ENCODE data around the gene NHSL2.
"Not testable (repeated sequence)": the region's sequence is repeated elsewhere in the genome, so short reads cannot be mapped to it uniquely, and the experiment has no call there.

Gene NHSL2

DNA sequence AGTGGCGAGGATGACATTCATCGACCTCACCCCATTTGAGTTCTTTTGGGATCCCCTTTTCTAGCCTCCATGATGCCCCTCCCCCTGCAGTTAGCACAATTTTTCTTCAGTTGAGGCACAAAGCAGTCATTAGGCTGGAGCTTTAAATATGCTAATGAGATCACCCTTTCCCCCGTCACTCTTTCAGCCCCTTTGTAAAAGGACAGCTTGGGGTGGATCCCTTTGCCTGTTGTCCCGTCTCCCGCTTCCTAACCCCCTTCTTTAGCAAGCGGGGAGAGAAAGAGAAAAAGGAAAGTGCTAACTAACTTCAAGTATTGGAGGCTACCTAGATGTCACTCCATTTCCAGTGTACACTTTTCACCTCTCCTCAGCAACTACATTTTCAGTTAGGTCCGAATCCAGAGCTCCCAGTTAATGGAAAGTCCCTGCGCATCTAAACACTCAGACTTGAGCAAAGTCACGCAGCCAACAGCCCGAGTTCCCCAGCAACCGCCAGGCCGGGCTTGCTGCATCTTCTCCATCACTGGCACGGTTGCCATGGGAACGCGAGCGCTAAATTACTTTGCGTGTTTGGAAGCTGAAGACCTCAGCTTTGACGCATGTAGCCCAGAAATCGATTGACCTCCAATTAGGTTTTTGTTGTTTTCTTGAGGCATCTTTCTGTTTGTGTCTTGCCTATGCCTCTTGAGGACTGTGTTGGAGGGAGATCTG lies 144.3 kb downstream of the NHSL2 start:
- Histone ChIP-seq H3K9ac (no peak overlapping the region), H3K36me3 (ENCODE audit: insufficient read depth) (no peaks in the 10 kb centered on the region), H3K27ac (no peak overlapping the region), H3K27me3 (ENCODE audit: insufficient read depth, low read depth) (no peaks in the 10 kb centered on the region), H4K20me1 (ENCODE audit: insufficient read depth) (no peaks in the 10 kb centered on the region), H3K79me2 (ENCODE audit: insufficient read depth, low read depth) (no peaks in the 10 kb centered on the region), H3K4me2 (no peak overlapping the region), H2AFZ (ENCODE audit: low read depth) (no peak overlapping the region), H3K4me3 (IDR thresholded peaks at IDR 0.05; ENCODE audit: insufficient read depth, low read depth, low read length) (no peak overlapping the region), H3K4me1 (ENCODE audit: low read depth, poor library complexity, severe bottlenecking) (no peaks in the 10 kb centered on the region)
- TF ChIP-seq, protein P1, sequence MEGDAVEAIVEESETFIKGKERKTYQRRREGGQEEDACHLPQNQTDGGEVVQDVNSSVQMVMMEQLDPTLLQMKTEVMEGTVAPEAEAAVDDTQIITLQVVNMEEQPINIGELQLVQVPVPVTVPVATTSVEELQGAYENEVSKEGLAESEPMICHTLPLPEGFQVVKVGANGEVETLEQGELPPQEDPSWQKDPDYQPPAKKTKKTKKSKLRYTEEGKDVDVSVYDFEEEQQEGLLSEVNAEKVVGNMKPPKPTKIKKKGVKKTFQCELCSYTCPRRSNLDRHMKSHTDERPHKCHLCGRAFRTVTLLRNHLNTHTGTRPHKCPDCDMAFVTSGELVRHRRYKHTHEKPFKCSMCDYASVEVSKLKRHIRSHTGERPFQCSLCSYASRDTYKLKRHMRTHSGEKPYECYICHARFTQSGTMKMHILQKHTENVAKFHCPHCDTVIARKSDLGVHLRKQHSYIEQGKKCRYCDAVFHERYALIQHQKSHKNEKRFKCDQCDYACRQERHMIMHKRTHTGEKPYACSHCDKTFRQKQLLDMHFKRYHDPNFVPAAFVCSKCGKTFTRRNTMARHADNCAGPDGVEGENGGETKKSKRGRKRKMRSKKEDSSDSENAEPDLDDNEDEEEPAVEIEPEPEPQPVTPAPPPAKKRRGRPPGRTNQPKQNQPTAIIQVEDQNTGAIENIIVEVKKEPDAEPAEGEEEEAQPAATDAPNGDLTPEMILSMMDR (conservative IDR thresholded peaks at IDR 0.05; ENCODE audit: low read depth, low read length): no peak

DNA sequence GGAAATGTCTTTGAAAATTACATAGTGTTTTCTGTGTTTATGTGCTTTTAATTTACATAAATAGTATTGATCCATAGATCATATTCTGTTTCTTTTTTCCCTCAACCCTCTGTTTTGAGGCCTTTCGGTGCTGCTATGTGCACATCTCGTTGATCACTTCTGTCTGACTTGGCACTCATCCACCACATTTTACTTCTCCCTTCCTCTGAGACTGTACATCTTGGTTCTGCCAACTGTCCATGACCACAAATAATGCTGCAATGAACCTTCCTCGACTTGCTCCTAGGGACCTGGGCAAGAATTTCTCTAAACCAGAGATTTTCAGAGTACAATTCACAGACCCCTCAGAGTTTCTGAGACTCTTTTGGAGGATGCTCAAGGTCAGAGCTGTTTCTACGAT lies 146.7 kb downstream of the NHSL2 start:
- H3K4me1 ChIP-seq (ENCODE audit: low read depth, poor library complexity, severe bottlenecking): no peaks in the 10 kb centered on the region
- no peaks in the 10 kb centered on the region for H3K36me3 ChIP-seq (ENCODE audit: insufficient read depth)
- no peak overlapping the region for H3K4me3 ChIP-seq (IDR thresholded peaks at IDR 0.05; ENCODE audit: insufficient read depth, low read depth, low read length)
- no peak overlapping the region for H3K4me2 ChIP-seq
- no peaks in the 10 kb centered on the region for H4K20me1 ChIP-seq (ENCODE audit: insufficient read depth)
- no peaks in the 10 kb centered on the region for H3K27me3 ChIP-seq (ENCODE audit: insufficient read depth, low read depth)
- no peak overlapping the region for H3K9ac ChIP-seq
- TF ChIP-seq, protein P1 (conservative IDR thresholded peaks at IDR 0.05; ENCODE audit: low read depth, low read length): no peak
- H2AFZ ChIP-seq (ENCODE audit: low read depth): no peak overlapping the region
- no peaks in the 10 kb centered on the region for H3K79me2 ChIP-seq (ENCODE audit: insufficient read depth, low read depth)
- no peak overlapping the region for H3K27ac ChIP-seq

DNA sequence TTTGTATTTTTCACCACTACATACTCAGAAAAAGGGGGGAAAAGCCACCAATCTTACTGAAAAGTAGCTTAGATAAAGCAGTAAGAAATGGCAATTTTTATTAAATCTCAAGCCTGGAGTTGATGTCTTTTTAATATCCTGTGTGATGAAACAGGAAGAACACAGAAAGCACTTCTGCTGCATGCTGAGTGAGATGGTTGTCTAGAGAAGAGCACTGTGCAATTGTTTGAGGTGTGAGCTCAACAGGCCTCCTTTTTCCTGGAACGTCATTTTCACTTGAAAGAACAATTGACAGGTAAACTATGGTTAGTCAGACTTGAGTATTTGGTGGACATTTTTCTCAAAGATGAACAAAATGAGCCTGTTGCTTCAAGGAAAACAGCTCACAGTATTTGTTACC lies 147.2 kb downstream of the NHSL2 start:
- Histone ChIP-seq H3K27me3 (ENCODE audit: insufficient read depth, low read depth) (no peaks in the 10 kb centered on the region), H3K79me2 (ENCODE audit: insufficient read depth, low read depth) (no peaks in the 10 kb centered on the region), H3K9ac (no peak overlapping the region), H3K4me1 (ENCODE audit: low read depth, poor library complexity, severe bottlenecking) (no peaks in the 10 kb centered on the region), H4K20me1 (ENCODE audit: insufficient read depth) (no peaks in the 10 kb centered on the region), H3K4me3 (IDR thresholded peaks at IDR 0.05; ENCODE audit: insufficient read depth, low read depth, low read length) (no peak overlapping the region), H3K27ac (no peak overlapping the region), H3K4me2 (no peak overlapping the region), H3K36me3 (ENCODE audit: insufficient read depth) (no peaks in the 10 kb centered on the region), H2AFZ (ENCODE audit: low read depth) (no peak overlapping the region)
- TF ChIP-seq, protein P1 (conservative IDR thresholded peaks at IDR 0.05; ENCODE audit: low read depth, low read length): no peak

GRCh38 chrX:72058346-72058745 lies 147.7 kb downstream of the NHSL2 start:
- H3K4me3 ChIP-seq (IDR thresholded peaks at IDR 0.05; ENCODE audit: insufficient read depth, low read depth, low read length); H4K20me1 ChIP-seq (ENCODE audit: insufficient read depth); H3K4me2 ChIP-seq; H3K4me1 ChIP-seq (ENCODE audit: low read depth, poor library complexity, severe bottlenecking); H2AFZ ChIP-seq (ENCODE audit: low read depth); H3K36me3 ChIP-seq (ENCODE audit: insufficient read depth); H3K27me3 ChIP-seq (ENCODE audit: insufficient read depth, low read depth); H3K79me2 ChIP-seq (ENCODE audit: insufficient read depth, low read depth); H3K27ac ChIP-seq; H3K9ac ChIP-seq: not testable (repeated sequence)

DNA sequence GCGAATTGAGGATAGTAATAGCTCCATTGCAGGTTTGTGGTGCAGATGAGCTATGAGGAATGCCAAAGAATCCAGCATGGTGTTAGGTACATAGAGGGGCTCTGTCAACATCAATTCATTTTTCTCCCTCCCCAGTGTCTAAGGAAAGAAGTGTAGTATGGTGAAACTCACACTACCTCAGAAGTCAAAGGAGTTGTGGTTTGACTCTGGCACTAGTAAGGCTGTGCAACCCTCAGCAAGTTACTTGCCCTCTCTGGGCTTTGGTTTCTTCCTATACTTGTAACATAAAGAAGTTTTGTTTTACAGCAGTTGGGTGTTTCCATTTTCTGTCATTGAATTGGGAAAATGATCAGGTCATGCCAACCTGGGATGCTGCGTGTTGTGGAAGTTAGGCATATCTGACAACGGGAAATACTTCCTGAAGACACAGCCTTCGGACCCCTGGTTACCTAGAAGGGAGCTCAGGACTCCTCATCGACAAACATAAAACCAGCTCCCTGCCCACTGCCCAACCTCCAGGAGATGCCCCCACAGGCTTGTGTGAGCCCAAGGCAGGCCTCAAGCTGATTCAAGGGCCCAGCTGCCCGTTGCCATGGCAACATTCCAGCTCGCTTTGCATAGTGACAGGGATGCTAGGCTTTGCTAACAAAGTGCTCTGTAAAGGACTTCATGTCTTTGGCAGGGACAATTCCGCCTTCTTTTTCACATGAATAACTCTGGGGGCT lies 149.7 kb downstream of the NHSL2 start:
- no peak overlapping the region for H3K4me3 ChIP-seq (IDR thresholded peaks at IDR 0.05; ENCODE audit: insufficient read depth, low read depth, low read length)
- no peaks in the 10 kb centered on the region for H3K4me1 ChIP-seq (ENCODE audit: low read depth, poor library complexity, severe bottlenecking)
- H4K20me1 ChIP-seq (ENCODE audit: insufficient read depth): no peaks in the 10 kb centered on the region
- H3K27ac ChIP-seq: no peak overlapping the region
- no peaks in the 10 kb centered on the region for H3K79me2 ChIP-seq (ENCODE audit: insufficient read depth, low read depth)
- H3K9ac ChIP-seq: no peak overlapping the region
- no peaks in the 10 kb centered on the region for H3K27me3 ChIP-seq (ENCODE audit: insufficient read depth, low read depth)
- no peak overlapping the region for H3K4me2 ChIP-seq
- no peaks in the 10 kb centered on the region for H3K36me3 ChIP-seq (ENCODE audit: insufficient read depth)
- TF ChIP-seq, protein P1 (conservative IDR thresholded peaks at IDR 0.05; ENCODE audit: low read depth, low read length): no peak
- no peak overlapping the region for H2AFZ ChIP-seq (ENCODE audit: low read depth)

Data from KMS-11 (cell line).